ENCODE measurements around the gene ETV1. TPM values are rescaled to one million over a fixed set of nuclear protein-coding genes. Genes with fewer than 3 reads are reported as not detected.

ETV1 gene
- total and polyA plus RNA-seq, 4 donors: 1.2 to 4.3 (median 3.6) TPM

GRCh38 chr7:13871008-13871407 is 118.5 kb downstream of the ETV1 start:
- TF ChIP-seq ZBTB33 (IDR thresholded peaks at IDR 0.05) (no peak), FOXA2 (IDR thresholded peaks at IDR 0.05) (no peak), EGR1 (IDR thresholded peaks at IDR 0.05; ENCODE audit: low read depth in 2 of 2) (no peak)
- no peak overlapping the region for H3K9ac ChIP-seq (ENCODE audit: low read depth in 1 of 2, low read length in 2 of 2)

GRCh38 chr7:13860734-13861133 is 128.7 kb downstream of the ETV1 start:
- Histone ChIP-seq H3K9me3 (ENCODE audit: control insufficient read depth in 4 of 4, low read length in 3 of 4) (no peaks in the 10 kb centered on the region), H3K4me3 (ENCODE audit: low read depth in 1 of 3, low read length in 3 of 3) (no peak overlapping the region), H3K27me3 (ENCODE audit: control insufficient read depth in 4 of 4, insufficient read depth in 4 of 4, low read length in 3 of 4) (no peaks in the 10 kb centered on the region), H3K9ac (ENCODE audit: low read depth in 1 of 2, low read length in 2 of 2) (no peak overlapping the region), H3K27ac (ENCODE audit: low read depth in 1 of 2, low read length in 2 of 2) (no peak overlapping the region), H3K36me3 (ENCODE audit: control insufficient read depth in 4 of 4, insufficient read depth in 3 of 4, low read depth in 1 of 4, low read length in 3 of 4) (no peaks in the 10 kb centered on the region), H3K4me1 (ENCODE audit: control insufficient read depth in 4 of 4, insufficient read depth in 4 of 4, low read length in 3 of 4) (no peaks in the 10 kb centered on the region)
- 90% methylated on average over 2 of the region's 2 CpGs for WGBS
- no peak for DNase-seq (ENCODE audit: low spot score)
- TF ChIP-seq FOXA2 (IDR thresholded peaks at IDR 0.05): no peak
- no peak for TF ChIP-seq GABPA (IDR thresholded peaks at IDR 0.05 in 1 of 2, conservative IDR thresholded peaks at IDR 0.05 in 1 of 2)
- TF ChIP-seq JUND (IDR thresholded peaks at IDR 0.05): no peak
- no peak for TF ChIP-seq YY1 (IDR thresholded peaks at IDR 0.05)
- TF ChIP-seq CTCF (IDR thresholded peaks at IDR 0.05; ENCODE audit: low read depth, low read length, missing input control): no peak
- no peak for TF ChIP-seq HNF4A (conservative IDR thresholded peaks at IDR 0.05)
- TF ChIP-seq MAX (IDR thresholded peaks at IDR 0.05): no peak
- no peak for TF ChIP-seq RAD21 (IDR thresholded peaks at IDR 0.05)
- no peak for TF ChIP-seq RXRA (IDR thresholded peaks at IDR 0.05)
- TF ChIP-seq NR2F2 (IDR thresholded peaks at IDR 0.05): no peak
- no peak for TF ChIP-seq ATF3 (IDR thresholded peaks at IDR 0.05)
- TF ChIP-seq ZBTB33 (IDR thresholded peaks at IDR 0.05): no peak
- no peak for TF ChIP-seq TAF1 (conservative IDR thresholded peaks at IDR 0.05)

More at GRCh38 chr7:13871008-13871407, 118.5 kb downstream of the ETV1 start:
- Histone ChIP-seq H3K36me3 (ENCODE audit: control insufficient read depth in 4 of 4, insufficient read depth in 3 of 4, low read depth in 1 of 4, low read length in 3 of 4) (no peaks in the 10 kb centered on the region), H3K4me3 (ENCODE audit: low read depth in 1 of 3, low read length in 3 of 3) (no peak overlapping the region), H3K27ac (ENCODE audit: low read depth in 1 of 2, low read length in 2 of 2) (no peak overlapping the region), H3K9me3 (ENCODE audit: control insufficient read depth in 4 of 4, low read length in 3 of 4) (no peaks in the 10 kb centered on the region), H3K4me1 (ENCODE audit: control insufficient read depth in 4 of 4, insufficient read depth in 4 of 4, low read length in 3 of 4) (no peaks in the 10 kb centered on the region), H3K27me3 (ENCODE audit: control insufficient read depth in 4 of 4, insufficient read depth in 4 of 4, low read length in 3 of 4) (no peaks in the 10 kb centered on the region)
- DNase-seq (ENCODE audit: low spot score): no peak

Measured in liver (tissue), 9 donors.